HG03045 (cell line): ENCODE results near the gene NRCAM.

ENCODE experiments used
- ATAC-seq: cut with Tn5 transposase; IDR thresholded peaks from one replicate; pipeline ENCODE4 v1.9.1; 2021; ENCODE audit warnings: mild to moderate bottlenecking, moderate library complexity; ENCODE audit not compliant: unreplicated experiment

NRCAM gene

DNA sequence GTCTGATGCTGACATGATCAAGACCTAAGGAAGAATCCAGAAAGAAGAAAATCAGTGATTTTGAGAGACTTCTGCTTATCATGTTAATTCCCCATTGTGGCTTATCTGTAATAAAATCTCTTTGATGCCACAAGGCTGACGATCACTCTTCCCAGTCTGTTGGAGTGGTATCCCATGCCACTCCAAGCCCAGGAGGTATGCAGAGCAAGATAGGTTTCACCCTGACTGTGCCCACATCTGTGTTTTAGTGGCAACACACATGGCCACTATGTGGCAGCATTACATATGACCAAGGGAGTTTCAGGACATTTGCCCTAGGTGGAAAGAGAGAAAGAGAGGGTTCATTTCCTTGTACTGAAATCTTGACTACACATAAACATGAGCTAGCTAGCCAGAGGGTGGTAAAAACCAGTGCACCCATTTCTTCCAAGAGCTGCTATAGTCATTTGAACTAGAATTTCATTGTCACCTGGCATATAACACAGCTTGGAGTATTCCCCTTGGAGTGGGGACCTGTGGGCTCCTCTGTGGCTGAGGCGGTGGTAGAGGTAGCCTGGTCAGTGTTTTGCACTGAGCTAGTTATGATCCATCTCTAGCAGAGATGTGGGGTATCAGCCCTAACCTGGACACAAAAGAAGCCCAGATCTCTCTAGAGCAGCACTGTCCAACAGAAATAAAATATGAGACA lies 346.9 kb downstream of the NRCAM start:
- no peak for ATAC-seq

DNA sequence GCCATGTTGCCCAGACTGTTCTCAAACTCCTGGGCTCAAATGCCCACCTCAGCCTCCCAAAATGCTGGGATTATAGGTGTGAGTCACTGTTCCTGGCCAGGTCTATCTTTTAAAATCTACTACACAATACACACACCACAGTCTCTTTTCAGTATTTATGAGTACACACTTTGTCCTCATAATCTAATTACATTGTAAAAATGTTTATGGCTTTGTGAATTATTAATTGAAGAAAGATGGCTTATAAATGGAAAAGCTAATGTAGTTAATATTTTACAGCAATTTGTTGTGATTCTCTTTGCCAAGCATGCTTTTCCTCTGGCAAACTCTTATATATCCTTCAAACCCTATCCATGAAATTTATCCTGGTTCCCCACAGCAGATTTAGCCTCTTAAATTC lies 348.1 kb downstream of the NRCAM start:
- ATAC-seq = no peak

DNA sequence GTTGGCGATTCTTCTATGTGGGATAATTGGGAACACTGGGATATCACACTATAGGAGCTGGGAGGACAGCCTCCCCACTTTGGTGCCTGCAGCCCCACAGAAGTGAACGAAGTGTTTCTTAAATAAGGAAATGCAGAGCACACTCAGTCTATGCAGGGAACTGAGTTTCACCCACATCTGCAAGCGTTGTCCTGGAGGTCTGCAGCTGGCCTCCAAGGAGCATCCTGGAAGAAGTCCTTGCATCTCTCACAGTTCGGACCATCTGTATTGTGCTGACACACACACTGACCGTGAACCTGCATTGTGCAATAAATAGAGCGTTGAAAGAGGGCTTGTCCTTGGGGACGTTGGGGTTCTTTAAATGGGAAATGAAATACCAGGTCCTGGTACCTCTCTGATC lies 351.9 kb downstream of the NRCAM start:
- no peak for ATAC-seq

- ATAC-seq = no peak
These were observed 352.5 kb downstream of the NRCAM start for GRCh38 chr7:108103558-108104298.

- ATAC-seq = no peak
These were observed 353.4 kb downstream of the NRCAM start for GRCh38 chr7:108102671-108103312.

- no peak for ATAC-seq
These were observed 354.5 kb downstream of the NRCAM start for GRCh38 chr7:108101759-108102158.

GRCh38 chr7:108099713-108100112 lies 356.5 kb downstream of the NRCAM start:
- no peak for ATAC-seq

DNA sequence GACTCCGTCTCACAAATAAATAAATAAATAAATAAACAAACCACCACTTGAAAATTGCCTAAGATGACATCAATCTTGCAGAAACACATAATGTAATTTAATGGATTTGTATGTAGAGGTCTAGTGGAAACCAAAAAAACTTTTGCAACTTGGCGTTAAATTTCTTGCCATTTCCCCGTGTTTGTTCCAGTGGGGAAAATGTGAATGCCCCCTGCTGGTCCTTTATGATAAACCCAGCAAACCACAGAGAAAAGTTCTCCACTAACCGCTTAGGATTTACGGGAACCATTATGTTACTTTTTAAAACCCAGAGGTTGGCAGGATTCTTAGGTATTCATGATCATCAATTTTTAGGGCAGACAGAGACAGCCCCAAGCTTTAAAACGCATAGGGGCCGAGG lies 358.5 kb downstream of the NRCAM start:
- ATAC-seq = no peak
